ENCODE results near the gene FBXL20.

Gene FBXL20

GRCh38 chr17:39225308-39225958 is 176.0 kb downstream of the FBXL20 start, which contains the start of gene STAC2:
STAC2 (minus strand) TSS chr17:39225945; CDS start chr17:39225502, 443 bp downstream.
- no peak within 1 kb of the TSS for H3K9ac ChIP-seq (ENCODE audit: low read length)
- peaks cover 20% of the 10 kb centered on the region for H3K4me1 ChIP-seq (ENCODE audit: control insufficient read depth, insufficient read depth, low read length)
- H3K27me3 ChIP-seq (ENCODE audit: control insufficient read depth, insufficient read depth, low read length) = peaks cover 50% of the 10 kb centered on the region
- H3K9me3 ChIP-seq (ENCODE audit: control insufficient read depth, insufficient read depth, low read depth, low read length) = no peaks in the 10 kb centered on the region
- H3K27ac ChIP-seq (ENCODE audit: low read depth, low read length) = no peak within 1 kb of the TSS
- H3K36me3 ChIP-seq (ENCODE audit: control insufficient read depth, insufficient read depth, low read length) = no peaks in the 10 kb centered on the region
- H3K4me3 ChIP-seq (ENCODE audit: low read depth, low read length) = peak within 1 kb of the TSS; percentile 76

- no peaks in the 10 kb centered on the region for H3K36me3 ChIP-seq (ENCODE audit: control insufficient read depth, insufficient read depth, low read length)
- no peak overlapping the region for H3K27ac ChIP-seq (ENCODE audit: low read depth, low read length)
- H3K27me3 ChIP-seq (ENCODE audit: control insufficient read depth, insufficient read depth, low read length) = peaks cover 53% of the 10 kb centered on the region
- peaks cover 20% of the 10 kb centered on the region for H3K4me1 ChIP-seq (ENCODE audit: control insufficient read depth, insufficient read depth, low read length)
- H3K4me3 ChIP-seq (ENCODE audit: low read depth, low read length) = peak overlapping the region; percentile 76
- H3K9me3 ChIP-seq (ENCODE audit: control insufficient read depth, insufficient read depth, low read depth, low read length) = no peaks in the 10 kb centered on the region
- no peak overlapping the region for H3K9ac ChIP-seq (ENCODE audit: low read length)
Measured at GRCh38 chr17:39224778-39225307, 176.6 kb downstream of the FBXL20 start.

GRCh38 chr17:39223907-39224777 is 177.3 kb downstream of the FBXL20 start:
- H3K4me1 ChIP-seq (ENCODE audit: control insufficient read depth, insufficient read depth, low read length) = peaks cover 14% of the 10 kb centered on the region; the same call in 1 of the 2 replicates
- no peak overlapping the region for H3K27ac ChIP-seq (ENCODE audit: low read depth, low read length)
- no peaks in the 10 kb centered on the region for H3K36me3 ChIP-seq (ENCODE audit: control insufficient read depth, insufficient read depth, low read length)
- no peaks in the 10 kb centered on the region for H3K9me3 ChIP-seq (ENCODE audit: control insufficient read depth, insufficient read depth, low read depth, low read length)
- H3K9ac ChIP-seq (ENCODE audit: low read length) = no peak overlapping the region
- peaks cover 60% of the 10 kb centered on the region for H3K27me3 ChIP-seq (ENCODE audit: control insufficient read depth, insufficient read depth, low read length)
- peak overlapping the region; percentile 76 for H3K4me3 ChIP-seq (ENCODE audit: low read depth, low read length)

- no peaks in the 10 kb centered on the region for H3K9me3 ChIP-seq (ENCODE audit: control insufficient read depth, insufficient read depth, low read depth, low read length)
- no peak overlapping the region for H3K9ac ChIP-seq (ENCODE audit: low read length)
- no peak overlapping the region for H3K4me3 ChIP-seq (ENCODE audit: low read depth, low read length)
- H3K4me1 ChIP-seq (ENCODE audit: control insufficient read depth, insufficient read depth, low read length) = peaks cover 13% of the 10 kb centered on the region; the same call in 1 of the 2 replicates
- no peak overlapping the region for H3K27ac ChIP-seq (ENCODE audit: low read depth, low read length)
- H3K36me3 ChIP-seq (ENCODE audit: control insufficient read depth, insufficient read depth, low read length) = no peaks in the 10 kb centered on the region
- H3K27me3 ChIP-seq (ENCODE audit: control insufficient read depth, insufficient read depth, low read length) = peaks cover 70% of the 10 kb centered on the region
Measured at GRCh38 chr17:39222866-39223834, 178.3 kb downstream of the FBXL20 start.

GRCh38 chr17:39222151-39222550 is 179.3 kb downstream of the FBXL20 start:
- H3K36me3 ChIP-seq (ENCODE audit: control insufficient read depth, insufficient read depth, low read length) = no peaks in the 10 kb centered on the region
- H3K27ac ChIP-seq (ENCODE audit: low read depth, low read length) = no peak overlapping the region
- H3K9ac ChIP-seq (ENCODE audit: low read length) = no peak overlapping the region
- peaks cover 79% of the 10 kb centered on the region for H3K27me3 ChIP-seq (ENCODE audit: control insufficient read depth, insufficient read depth, low read length)
- no peaks in the 10 kb centered on the region for H3K9me3 ChIP-seq (ENCODE audit: control insufficient read depth, insufficient read depth, low read depth, low read length)
- peaks cover 13% of the 10 kb centered on the region; the same call in 1 of the 2 replicates for H3K4me1 ChIP-seq (ENCODE audit: control insufficient read depth, insufficient read depth, low read length)
- H3K4me3 ChIP-seq (ENCODE audit: low read depth, low read length) = no peak overlapping the region

GRCh38 chr17:39221572-39221971 is 179.9 kb downstream of the FBXL20 start:
- Histone ChIP-seq H3K9me3 (ENCODE audit: control insufficient read depth, insufficient read depth, low read depth, low read length) (no peaks in the 10 kb centered on the region), H3K4me3 (ENCODE audit: low read depth, low read length) (no peak overlapping the region), H3K27me3 (ENCODE audit: control insufficient read depth, insufficient read depth, low read length) (peaks cover 85% of the 10 kb centered on the region), H3K36me3 (ENCODE audit: control insufficient read depth, insufficient read depth, low read length) (no peaks in the 10 kb centered on the region), H3K4me1 (ENCODE audit: control insufficient read depth, insufficient read depth, low read length) (peaks cover 13% of the 10 kb centered on the region; the same call in 1 of the 2 replicates), H3K27ac (ENCODE audit: low read depth, low read length) (no peak overlapping the region), H3K9ac (ENCODE audit: low read length) (no peak overlapping the region)

GRCh38 chr17:39219647-39220154 is 181.7 kb downstream of the FBXL20 start:
- Histone ChIP-seq H3K4me1 (ENCODE audit: control insufficient read depth, insufficient read depth, low read length) (peaks cover 9% of the 10 kb centered on the region; the same call in 1 of the 2 replicates), H3K27me3 (ENCODE audit: control insufficient read depth, insufficient read depth, low read length) (peaks cover 85% of the 10 kb centered on the region), H3K9ac (ENCODE audit: low read length) (no peak overlapping the region), H3K27ac (ENCODE audit: low read depth, low read length) (no peak overlapping the region), H3K4me3 (ENCODE audit: low read depth, low read length) (no peak overlapping the region), H3K9me3 (ENCODE audit: control insufficient read depth, insufficient read depth, low read depth, low read length) (no peaks in the 10 kb centered on the region), H3K36me3 (ENCODE audit: control insufficient read depth, insufficient read depth, low read length) (no peaks in the 10 kb centered on the region)

GRCh38 chr17:39218906-39219305 is 182.5 kb downstream of the FBXL20 start:
- Histone ChIP-seq H3K9ac (ENCODE audit: low read length) (no peak overlapping the region), H3K27ac (ENCODE audit: low read depth, low read length) (no peak overlapping the region), H3K27me3 (ENCODE audit: control insufficient read depth, insufficient read depth, low read length) (peaks cover 81% of the 10 kb centered on the region), H3K4me3 (ENCODE audit: low read depth, low read length) (no peak overlapping the region), H3K4me1 (ENCODE audit: control insufficient read depth, insufficient read depth, low read length) (peaks cover 7% of the 10 kb centered on the region), H3K9me3 (ENCODE audit: control insufficient read depth, insufficient read depth, low read depth, low read length) (no peaks in the 10 kb centered on the region), H3K36me3 (ENCODE audit: control insufficient read depth, insufficient read depth, low read length) (no peaks in the 10 kb centered on the region)

GRCh38 chr17:39217734-39218369 is 183.6 kb downstream of the FBXL20 start:
- Histone ChIP-seq H3K9ac (ENCODE audit: low read length) (no peak overlapping the region), H3K9me3 (ENCODE audit: control insufficient read depth, insufficient read depth, low read depth, low read length) (no peaks in the 10 kb centered on the region), H3K27ac (ENCODE audit: low read depth, low read length) (no peak overlapping the region), H3K4me1 (ENCODE audit: control insufficient read depth, insufficient read depth, low read length) (peaks cover 8% of the 10 kb centered on the region), H3K27me3 (ENCODE audit: control insufficient read depth, insufficient read depth, low read length) (peaks cover 73% of the 10 kb centered on the region), H3K4me3 (ENCODE audit: low read depth, low read length) (peak overlapping the region; percentile 31), H3K36me3 (ENCODE audit: control insufficient read depth, insufficient read depth, low read length) (no peaks in the 10 kb centered on the region)

- H3K36me3 ChIP-seq (ENCODE audit: control insufficient read depth, insufficient read depth, low read length) = no peaks in the 10 kb centered on the region
- no peak overlapping the region for H3K9ac ChIP-seq (ENCODE audit: low read length)
- H3K9me3 ChIP-seq (ENCODE audit: control insufficient read depth, insufficient read depth, low read depth, low read length) = no peaks in the 10 kb centered on the region
- H3K27ac ChIP-seq (ENCODE audit: low read depth, low read length) = no peak overlapping the region
- peaks cover 26% of the 10 kb centered on the region for H3K4me1 ChIP-seq (ENCODE audit: control insufficient read depth, insufficient read depth, low read length)
- peaks cover 76% of the 10 kb centered on the region for H3K27me3 ChIP-seq (ENCODE audit: control insufficient read depth, insufficient read depth, low read length)
- no peak overlapping the region for H3K4me3 ChIP-seq (ENCODE audit: low read depth, low read length)
Measured at GRCh38 chr17:39213852-39214251, 187.6 kb downstream of the FBXL20 start.

Data from HUES6 (cell line).